ENCODE data around the gene TMC4. TPM values are rescaled to one million over a fixed set of nuclear protein-coding genes. Genes with fewer than 3 reads are reported as not detected.

Gene TMC4
- total RNA-seq, 1 donor from 2014 or later = 0.28 TPM

- Mint-ChIP-seq H3K27me3 (ENCODE audit: low read depth) (peaks cover 27% of the 10 kb centered on the region), H3K27ac (ENCODE audit: unreplicated experiment) (peak overlapping the region; percentile 99), H3K9me3 (peaks cover 7% of the 10 kb centered on the region), H3K4me1 (peaks cover 43% of the 10 kb centered on the region), H3K36me3 (ENCODE audit: low read depth) (peaks cover 20% of the 10 kb centered on the region), H3K4me3 (peak overlapping the region; percentile 99)
- DNase-seq (ENCODE audit: low read depth, low spot score) = no peak
- TF ChIP-seq CTCF (conservative IDR thresholded peaks at IDR 0.05) = no peak
These were observed 12.1 kb downstream of the TMC4 start for GRCh38 chr19:54160854-54161253.

GRCh38 chr19:54160182-54160811, 12.7 kb downstream of the TMC4 start:
- TF ChIP-seq CTCF (conservative IDR thresholded peaks at IDR 0.05) = no peak
- peaks cover 7% of the 10 kb centered on the region for H3K9me3 Mint-ChIP-seq
- H3K36me3 Mint-ChIP-seq (ENCODE audit: low read depth) = peaks cover 20% of the 10 kb centered on the region
- peak overlapping the region; percentile 99 for H3K4me3 Mint-ChIP-seq
- no peak for DNase-seq (ENCODE audit: low read depth, low spot score)
- H3K4me1 Mint-ChIP-seq = peaks cover 43% of the 10 kb centered on the region
- H3K27me3 Mint-ChIP-seq (ENCODE audit: low read depth) = peaks cover 23% of the 10 kb centered on the region
- H3K27ac Mint-ChIP-seq (ENCODE audit: unreplicated experiment) = peak overlapping the region; percentile 99

- peak; percentile 50 for TF ChIP-seq CTCF (conservative IDR thresholded peaks at IDR 0.05)
- Mint-ChIP-seq H3K4me3 (peak within 1 kb of the TSS; percentile 99), H3K36me3 (ENCODE audit: low read depth) (peaks cover 20% of the 10 kb centered on the region), H3K4me1 (peaks cover 43% of the 10 kb centered on the region), H3K9me3 (peaks cover 7% of the 10 kb centered on the region), H3K27me3 (ENCODE audit: low read depth) (peaks cover 20% of the 10 kb centered on the region), H3K27ac (ENCODE audit: unreplicated experiment) (peak within 1 kb of the TSS; percentile 99)
- peak; percentile 91 for DNase-seq (ENCODE audit: low read depth, low spot score)
These were observed 13.4 kb downstream of the TMC4 start, which contains the start of gene LENG1 for GRCh38 chr19:54159352-54160181. Gene LENG1, minus strand, starts transcription at chr19:54159721. Its CDS starts 26 bp downstream, at chr19:54159695.

GRCh38 chr19:54158812-54159351, 14.1 kb downstream of the TMC4 start:
- no peak for TF ChIP-seq CTCF (conservative IDR thresholded peaks at IDR 0.05)

GRCh38 chr19:54156953-54157352, 16.0 kb downstream of the TMC4 start:
- Mint-ChIP-seq H3K27ac (ENCODE audit: unreplicated experiment) (peak overlapping the region; percentile 16), H3K4me1 (peaks cover 34% of the 10 kb centered on the region), H3K4me3 (peak overlapping the region; percentile 78), H3K9me3 (no peaks in the 10 kb centered on the region), H3K36me3 (ENCODE audit: low read depth) (peaks cover 12% of the 10 kb centered on the region), H3K27me3 (ENCODE audit: low read depth) (peaks cover 7% of the 10 kb centered on the region)
- DNase-seq (ENCODE audit: low read depth, low spot score) = no peak
- TF ChIP-seq CTCF (conservative IDR thresholded peaks at IDR 0.05) = no peak

More at GRCh38 chr19:54158812-54159351, 14.1 kb downstream of the TMC4 start:
- peaks cover 15% of the 10 kb centered on the region for H3K27me3 Mint-ChIP-seq (ENCODE audit: low read depth)
- peaks cover 43% of the 10 kb centered on the region for H3K4me1 Mint-ChIP-seq
- H3K9me3 Mint-ChIP-seq = peaks cover 7% of the 10 kb centered on the region
- peak overlapping the region; percentile 99 for H3K4me3 Mint-ChIP-seq
- H3K36me3 Mint-ChIP-seq (ENCODE audit: low read depth) = peaks cover 18% of the 10 kb centered on the region
- H3K27ac Mint-ChIP-seq (ENCODE audit: unreplicated experiment) = peak overlapping the region; percentile 61
- no peak for DNase-seq (ENCODE audit: low read depth, low spot score)
